SU-DHL-6 (cell line): Measurements from ENCODE around the gene ADCY7.

ENCODE experiments used
- CTCF ChIP-seq: fragments of 200-600 bp; sonication (generic); IDR thresholded peaks from one replicate; pipeline ENCODE4 v1.5.1; 2017; ENCODE audit warnings: antibody characterized with exemption, mild to moderate bottlenecking, low read length, moderate library complexity; ENCODE audit not compliant: insufficient read depth, poor library complexity, severe bottlenecking
- EZH2phosphoT487 ChIP-seq: fragments of 200-600 bp; sonication (generic), shearing (Covaris generic); conservative IDR thresholded peaks from 2 replicates; pipeline ENCODE4 v1.6.1; 2018; ENCODE audit warnings: mild to moderate bottlenecking, antibody characterized with exemption, low read length, moderate library complexity, mixed read lengths

GRCh38 chr16:50256604-50257003, 9.7 kb upstream of the ADCY7 start:
- TF ChIP-seq CTCF (no peak), EZH2phosphoT487 (no peak)
